ENCODE measurements around the gene KRTAP10-4.
"Not testable (repeated sequence)": the region's sequence is repeated elsewhere in the genome, so short reads cannot be mapped to it uniquely, and the experiment has no call there.

Gene KRTAP10-4

GRCh38 chr21:44557491-44558328, 15.8 kb upstream of the KRTAP10-4 start:
- DNase-seq (ENCODE audit: low spot score) = no peak

GRCh38 chr21:44558329-44558675, 15.2 kb upstream of the KRTAP10-4 start:
- not testable (repeated sequence) for DNase-seq (ENCODE audit: low spot score)

GRCh38 chr21:44558695-44559094, 14.8 kb upstream of the KRTAP10-4 start, which contains the start of gene KRTAP10-3:
TSS of gene KRTAP10-3 (minus strand) at chr21:44558795. CDS start at chr21:44558715, 80 bp downstream.
- DNase-seq (ENCODE audit: low spot score) = no peak

- DNase-seq (ENCODE audit: low spot score) = no peak
These were observed 9.4 kb upstream of the KRTAP10-4 start for GRCh38 chr21:44564099-44564498.

GRCh38 chr21:44564886-44565598, 8.5 kb upstream of the KRTAP10-4 start:
- DNase-seq (ENCODE audit: low spot score) = no peak

- DNase-seq (ENCODE audit: low spot score) = no peak
These were observed 7.1 kb upstream of the KRTAP10-4 start for GRCh38 chr21:44566403-44566802.

- DNase-seq (ENCODE audit: low spot score) = no peak
These were observed 5.9 kb upstream of the KRTAP10-4 start for GRCh38 chr21:44567481-44568171.

- DNase-seq (ENCODE audit: low spot score) = no peak
These were observed 5.3 kb upstream of the KRTAP10-4 start for GRCh38 chr21:44568261-44568660.

- no peak for DNase-seq (ENCODE audit: low spot score)
These were observed 4.6 kb upstream of the KRTAP10-4 start for GRCh38 chr21:44568667-44569556.

GRCh38 chr21:44569861-44570517, 3.5 kb upstream of the KRTAP10-4 start:
- no peak for DNase-seq (ENCODE audit: low spot score)

- no peak for DNase-seq (ENCODE audit: low spot score)
These were observed 2.2 kb upstream of the KRTAP10-4 start for GRCh38 chr21:44571296-44571695.

GRCh38 chr21:44571844-44572782, 1.4 kb upstream of the KRTAP10-4 start:
- no peak for DNase-seq (ENCODE audit: low spot score)

GRCh38 chr21:44572959-44573583, 458 bp upstream of the KRTAP10-4 start:
- no peak for DNase-seq (ENCODE audit: low spot score)

GRCh38 chr21:44574457-44575306, 1.2 kb downstream of the KRTAP10-4 start:
- no peak for DNase-seq (ENCODE audit: low spot score)

- DNase-seq (ENCODE audit: low spot score) = no peak
These were observed 1.9 kb downstream of the KRTAP10-4 start for GRCh38 chr21:44575307-44576024.

- DNase-seq (ENCODE audit: low spot score) = no peak
These were observed 2.5 kb downstream of the KRTAP10-4 start for GRCh38 chr21:44576025-44576420.

GRCh38 chr21:44578371-44579055, 5.0 kb downstream of the KRTAP10-4 start:
- no peak for DNase-seq (ENCODE audit: low spot score)
